DOHH2 (cell line): ENCODE measurements around the gene RAB15.

ENCODE experiments used
- CTCF ChIP-seq: fragments of 200-600 bp; sonication (generic); IDR thresholded peaks from one replicate; pipeline ENCODE4 v1.5.1; 2014; ENCODE audit warnings: antibody characterized with exemption, mild to moderate bottlenecking, low read depth, low read length; ENCODE audit not compliant: poor library complexity, severe bottlenecking
- EZH2phosphoT487 ChIP-seq: fragments of 200-600 bp; sonication (generic); IDR thresholded peaks from 2 replicates; pipeline ENCODE4 v1.6.1; 2017; ENCODE audit warnings: borderline replicate concordance, mild to moderate bottlenecking, antibody characterized with exemption, low read length, moderate library complexity, mixed read lengths

- TF ChIP-seq CTCF (no peak), EZH2phosphoT487 (no peak)
Observed at GRCh38 chr14:64990296-64990695, 18.2 kb upstream of the RAB15 start.
